ENCODE measurements around the gene CNTRL. TPM values are rescaled to one million over a fixed set of nuclear protein-coding genes. Genes with fewer than 3 reads are reported as not detected.

CNTRL gene
- total RNA-seq, 1 experiment from 2014 or later = 8.6 TPM

Other genes starting within 250 kb of the CNTRL start
- gene PSMD5, start 232.0 kb upstream of the CNTRL start, total RNA-seq (2014; rRNA removed; shearing (Covaris generic)) = 26.0 and 31.9 TPM in 2 replicates
- gene PHF19, start 197.8 kb upstream of the CNTRL start, total RNA-seq (2014; rRNA removed; shearing (Covaris generic)) = 52.7 and 66.6 TPM in 2 replicates
- gene TRAF1, start 148.2 kb upstream of the CNTRL start, total RNA-seq (2014; rRNA removed; shearing (Covaris generic)) = 0.21 TPM in 2 replicates
- gene C5, start 24.7 kb upstream of the CNTRL start, total RNA-seq (2014; rRNA removed; shearing (Covaris generic)) = 3.6 and 4.5 TPM in 2 replicates
- gene RAB14, start 126.9 kb downstream of the CNTRL start, total RNA-seq (2014; rRNA removed; shearing (Covaris generic)) = 27.1 and 30.7 TPM in 2 replicates
- gene GSN, start 193.2 kb downstream of the CNTRL start, total RNA-seq (2014; rRNA removed; shearing (Covaris generic)) = 125 and 137 TPM in 2 replicates

All from H4 (cell line).